Ureter (tissue), 1 donor: Measurements from ENCODE around the gene KRT14. TPM values are rescaled to one million over a fixed set of nuclear protein-coding genes. Genes with fewer than 3 reads are reported as not detected.

Source experiments
- total RNA-seq: library from RNA; stranded (reverse); gene quantifications from one replicate; pipeline ENCODE4 v1.2.4, GENCODE V29; 2023
- donor health status: DM: yes; HTN: yes; CAD: no.

The KRT14 gene
- total RNA-seq, 1 donor from 2014 or later = 0.52 TPM

Other genes with a start within 250 kb of the KRT14 start
- gene KRT33A, start 236.1 kb downstream of the KRT14 start, total RNA-seq = not detected
- gene KRT33B, start 217.1 kb downstream of the KRT14 start, total RNA-seq = not detected
- gene KRT34, start 204.6 kb downstream of the KRT14 start, total RNA-seq = not detected
- gene KRT31, start 189.3 kb downstream of the KRT14 start, total RNA-seq = not detected
- not detected for gene KRT37, start 162.3 kb downstream of the KRT14 start, total RNA-seq
- not detected for gene KRT38, start 145.9 kb downstream of the KRT14 start, total RNA-seq
- not detected for gene KRT32, start 119.5 kb downstream of the KRT14 start, total RNA-seq
- not detected for gene KRT35, start 105.7 kb downstream of the KRT14 start, total RNA-seq
- gene KRT36, start 97.0 kb downstream of the KRT14 start, total RNA-seq = not detected
- gene KRT13, start 81.3 kb downstream of the KRT14 start, total RNA-seq = 2,358 TPM
- gene KRT15, start 68.0 kb downstream of the KRT14 start, total RNA-seq = 147 TPM
- 2,124 TPM for gene KRT19, start 58.6 kb downstream of the KRT14 start, total RNA-seq
- gene KRT9, start 14.8 kb downstream of the KRT14 start, total RNA-seq = not detected
- 0.73 TPM for gene KRT16, start 25.9 kb upstream of the KRT14 start, total RNA-seq
- gene KRT17, start 37.7 kb upstream of the KRT14 start, total RNA-seq = 223 TPM
- 1,012 TPM for gene EIF1, start 102.0 kb upstream of the KRT14 start, total RNA-seq
- not detected for gene GAST, start 125.4 kb upstream of the KRT14 start, total RNA-seq
- gene HAP1, start 147.7 kb upstream of the KRT14 start, total RNA-seq = 0.47 TPM
- 277 TPM for gene JUP, start 199.8 kb upstream of the KRT14 start, total RNA-seq
- gene P3H4, start 225.1 kb upstream of the KRT14 start, total RNA-seq = 7.8 TPM
- gene FKBP10, start 226.1 kb upstream of the KRT14 start, total RNA-seq = 42.0 TPM
- gene NT5C3B, start 249.3 kb upstream of the KRT14 start, total RNA-seq = 36.3 TPM